ENCODE measurements around the gene PADI3. TPM values are rescaled to one million over a fixed set of nuclear protein-coding genes. Genes with fewer than 3 reads are reported as not detected.

The PADI3 gene
- total RNA-seq, 1 donor from 2014 or later: not detected

DNA sequence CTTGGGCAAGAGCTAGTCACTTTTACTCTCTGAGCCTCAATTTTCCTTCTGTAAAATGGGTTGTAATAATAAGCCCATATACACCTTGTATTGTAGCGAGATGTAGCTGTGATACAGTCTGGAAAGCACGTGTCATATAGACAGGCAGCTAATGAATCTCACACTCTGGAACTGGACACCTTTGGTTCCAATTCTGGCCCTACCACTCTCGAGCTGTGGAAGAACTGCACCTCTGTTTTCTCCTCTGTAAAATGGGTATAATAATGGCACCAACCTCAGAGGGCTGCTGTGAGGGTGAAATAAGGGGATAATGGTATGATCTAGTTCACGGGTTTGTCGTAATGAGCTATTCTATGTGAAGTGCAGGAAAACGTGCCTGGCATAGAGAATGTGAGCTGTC is 58.4 kb downstream of the PADI3 start:
- Mint-ChIP-seq H3K27me3 (ENCODE audit: unreplicated experiment) (peaks cover 7% of the 10 kb centered on the region), H3K4me1 (ENCODE audit: unreplicated experiment) (no peaks in the 10 kb centered on the region), H3K4me3 (ENCODE audit: unreplicated experiment) (no peak overlapping the region), H3K36me3 (ENCODE audit: low read depth, unreplicated experiment) (peaks cover 5% of the 10 kb centered on the region), H3K9me3 (ENCODE audit: unreplicated experiment) (peaks cover 4% of the 10 kb centered on the region), H3K27ac (ENCODE audit: unreplicated experiment) (no peak overlapping the region)
- no peak for DNase-seq (ENCODE audit: low spot score)
- TF ChIP-seq, protein P1, sequence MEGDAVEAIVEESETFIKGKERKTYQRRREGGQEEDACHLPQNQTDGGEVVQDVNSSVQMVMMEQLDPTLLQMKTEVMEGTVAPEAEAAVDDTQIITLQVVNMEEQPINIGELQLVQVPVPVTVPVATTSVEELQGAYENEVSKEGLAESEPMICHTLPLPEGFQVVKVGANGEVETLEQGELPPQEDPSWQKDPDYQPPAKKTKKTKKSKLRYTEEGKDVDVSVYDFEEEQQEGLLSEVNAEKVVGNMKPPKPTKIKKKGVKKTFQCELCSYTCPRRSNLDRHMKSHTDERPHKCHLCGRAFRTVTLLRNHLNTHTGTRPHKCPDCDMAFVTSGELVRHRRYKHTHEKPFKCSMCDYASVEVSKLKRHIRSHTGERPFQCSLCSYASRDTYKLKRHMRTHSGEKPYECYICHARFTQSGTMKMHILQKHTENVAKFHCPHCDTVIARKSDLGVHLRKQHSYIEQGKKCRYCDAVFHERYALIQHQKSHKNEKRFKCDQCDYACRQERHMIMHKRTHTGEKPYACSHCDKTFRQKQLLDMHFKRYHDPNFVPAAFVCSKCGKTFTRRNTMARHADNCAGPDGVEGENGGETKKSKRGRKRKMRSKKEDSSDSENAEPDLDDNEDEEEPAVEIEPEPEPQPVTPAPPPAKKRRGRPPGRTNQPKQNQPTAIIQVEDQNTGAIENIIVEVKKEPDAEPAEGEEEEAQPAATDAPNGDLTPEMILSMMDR (IDR thresholded peaks at IDR 0.05; ENCODE audit: unreplicated experiment): no peak

DNA sequence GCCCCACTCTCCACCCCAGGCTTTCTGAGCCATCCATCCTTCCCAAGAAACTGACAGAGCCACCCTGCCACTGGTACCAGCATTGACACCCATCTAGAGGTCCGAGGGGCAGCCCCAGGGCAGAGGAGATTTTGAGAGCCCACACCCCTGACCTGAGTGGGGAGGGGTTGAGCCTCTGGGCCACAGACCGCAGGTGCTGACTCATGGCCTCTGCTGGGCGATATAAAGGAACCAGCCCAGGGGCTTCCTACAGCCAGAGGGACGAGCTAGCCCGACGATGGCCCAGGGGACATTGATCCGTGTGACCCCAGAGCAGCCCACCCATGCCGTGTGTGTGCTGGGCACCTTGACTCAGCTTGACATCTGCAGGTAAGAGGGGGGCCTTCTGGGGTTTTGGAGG is 59.0 kb downstream of the PADI3 start, which contains the start of gene PADI4:
Gene PADI4, plus strand, starts transcription at position 252 of the 400 bp plus-strand sequence. Its CDS starts 26 bp downstream, at position 278.
- Mint-ChIP-seq H3K9me3 (ENCODE audit: unreplicated experiment) (peaks cover 1% of the 10 kb centered on the region), H3K36me3 (ENCODE audit: low read depth, unreplicated experiment) (peaks cover 2% of the 10 kb centered on the region)

GRCh38 chr1:17308593-17308992 is 59.7 kb downstream of the PADI3 start:
- H3K9me3 Mint-ChIP-seq (ENCODE audit: unreplicated experiment): no peaks in the 10 kb centered on the region
- no peak overlapping the region for H3K4me3 Mint-ChIP-seq (ENCODE audit: unreplicated experiment)
- no peak for DNase-seq (ENCODE audit: low spot score)
- H3K36me3 Mint-ChIP-seq (ENCODE audit: low read depth, unreplicated experiment): no peaks in the 10 kb centered on the region
- no peak overlapping the region for H3K27ac Mint-ChIP-seq (ENCODE audit: unreplicated experiment)
- peaks cover 9% of the 10 kb centered on the region for H3K27me3 Mint-ChIP-seq (ENCODE audit: unreplicated experiment)
- no peaks in the 10 kb centered on the region for H3K4me1 Mint-ChIP-seq (ENCODE audit: unreplicated experiment)
- TF ChIP-seq, protein P1 (IDR thresholded peaks at IDR 0.05; ENCODE audit: unreplicated experiment): no peak

More for the DNA sequence above, 59.0 kb downstream of the PADI3 start, which contains the start of gene PADI4:
- Mint-ChIP-seq H3K27me3 (ENCODE audit: unreplicated experiment) (peaks cover 7% of the 10 kb centered on the region), H3K4me1 (ENCODE audit: unreplicated experiment) (no peaks in the 10 kb centered on the region), H3K27ac (ENCODE audit: unreplicated experiment) (no peak within 1 kb of the TSS), H3K4me3 (ENCODE audit: unreplicated experiment) (no peak within 1 kb of the TSS)
- TF ChIP-seq, protein P1 (IDR thresholded peaks at IDR 0.05; ENCODE audit: unreplicated experiment): no peak
- DNase-seq (ENCODE audit: low spot score): no peak

- TF ChIP-seq, protein P1 (IDR thresholded peaks at IDR 0.05; ENCODE audit: unreplicated experiment): no peak
- Mint-ChIP-seq H3K9me3 (ENCODE audit: unreplicated experiment) (no peaks in the 10 kb centered on the region), H3K27ac (ENCODE audit: unreplicated experiment) (no peak overlapping the region), H3K27me3 (ENCODE audit: unreplicated experiment) (peaks cover 9% of the 10 kb centered on the region), H3K36me3 (ENCODE audit: low read depth, unreplicated experiment) (no peaks in the 10 kb centered on the region), H3K4me1 (ENCODE audit: unreplicated experiment) (no peaks in the 10 kb centered on the region), H3K4me3 (ENCODE audit: unreplicated experiment) (no peak overlapping the region)
- DNase-seq (ENCODE audit: low spot score): no peak
Observed at GRCh38 chr1:17309426-17310067, 60.6 kb downstream of the PADI3 start.

DNA sequence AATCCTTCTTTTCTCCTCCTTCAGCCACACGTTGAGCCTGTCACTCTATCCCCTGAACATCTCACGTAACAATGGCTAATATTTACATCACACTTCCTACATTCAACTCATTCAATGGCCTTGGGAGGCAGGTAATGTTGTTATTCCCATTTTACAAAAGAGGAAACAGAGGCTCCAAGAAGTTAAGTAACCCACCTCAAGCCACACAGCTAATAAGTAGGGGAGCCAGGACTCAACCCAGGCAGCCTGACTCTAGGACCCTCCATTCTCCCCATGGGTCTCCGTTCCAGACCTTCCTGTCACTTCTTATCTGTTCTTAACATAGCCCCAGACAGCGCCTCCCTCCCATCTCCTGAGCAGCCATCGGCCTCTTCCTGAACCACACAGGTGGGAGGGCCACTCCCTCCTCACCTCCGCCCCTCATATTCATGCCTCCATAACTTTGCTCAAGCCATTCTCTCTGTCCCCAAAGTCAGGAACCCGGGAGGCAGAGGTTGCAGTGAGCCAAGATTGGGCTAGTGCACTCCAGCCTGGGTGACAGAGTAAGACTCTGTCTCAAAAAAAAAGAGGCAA is 61.3 kb downstream of the PADI3 start:
- no peak for DNase-seq (ENCODE audit: low spot score)
- H3K36me3 Mint-ChIP-seq (ENCODE audit: low read depth, unreplicated experiment): no peaks in the 10 kb centered on the region
- H3K9me3 Mint-ChIP-seq (ENCODE audit: unreplicated experiment): no peaks in the 10 kb centered on the region
- H3K27ac Mint-ChIP-seq (ENCODE audit: unreplicated experiment): no peak overlapping the region
- peak overlapping the region; percentile 51 for H3K4me3 Mint-ChIP-seq (ENCODE audit: unreplicated experiment)
- no peaks in the 10 kb centered on the region for H3K4me1 Mint-ChIP-seq (ENCODE audit: unreplicated experiment)
- TF ChIP-seq, protein P1 (IDR thresholded peaks at IDR 0.05; ENCODE audit: unreplicated experiment): no peak
- peaks cover 9% of the 10 kb centered on the region for H3K27me3 Mint-ChIP-seq (ENCODE audit: unreplicated experiment)
